ENCODE data around the gene PITPNB.

The PITPNB gene

DNA sequence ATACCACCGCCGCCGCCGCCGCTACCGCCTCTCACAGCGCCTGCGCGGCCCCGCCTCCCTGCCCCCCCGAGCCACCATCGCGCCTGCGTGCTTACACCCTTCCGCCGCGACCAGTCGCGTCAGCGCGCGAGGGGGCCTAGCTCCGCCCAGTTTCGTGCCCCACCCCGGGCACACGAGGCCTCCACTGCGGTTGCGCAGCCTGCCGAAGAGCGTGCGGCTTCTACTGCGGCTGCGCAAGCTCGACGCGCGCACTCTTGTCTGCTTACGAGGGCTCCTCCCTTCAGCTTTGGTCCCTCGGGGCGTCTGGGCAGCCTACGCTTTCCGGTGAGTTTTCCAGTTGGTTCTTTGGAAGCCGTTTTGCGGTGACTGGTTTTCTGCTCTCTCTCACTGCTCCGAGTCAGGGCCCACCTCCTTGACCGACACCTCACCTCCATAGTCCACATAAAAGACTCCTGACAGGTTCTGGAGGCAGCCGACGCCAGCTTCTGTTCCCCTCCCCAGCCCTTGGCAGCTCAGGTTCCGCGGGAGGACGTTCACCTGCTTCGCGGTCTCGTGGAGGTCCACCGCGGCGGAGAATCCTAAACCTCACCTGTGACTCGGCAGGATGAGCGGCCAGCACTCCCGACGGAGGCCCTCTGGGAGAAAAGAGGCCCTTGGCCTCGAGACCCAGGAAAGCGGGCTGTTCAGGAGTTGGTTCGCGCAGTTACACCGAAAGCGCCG, at the start of gene PITPNB:
Gene PITPNB, minus strand, starts transcription at position 35 of the 720 bp plus-strand sequence. CDS start 65 bp downstream, outside the sequence.
- DNase-seq (ENCODE audit: low read depth), result peak; percentile 88

- no peak for DNase-seq (ENCODE audit: low read depth)
Measured at GRCh38 chr22:27966168-27967064, 47.4 kb upstream of the PITPNB start.

DNA sequence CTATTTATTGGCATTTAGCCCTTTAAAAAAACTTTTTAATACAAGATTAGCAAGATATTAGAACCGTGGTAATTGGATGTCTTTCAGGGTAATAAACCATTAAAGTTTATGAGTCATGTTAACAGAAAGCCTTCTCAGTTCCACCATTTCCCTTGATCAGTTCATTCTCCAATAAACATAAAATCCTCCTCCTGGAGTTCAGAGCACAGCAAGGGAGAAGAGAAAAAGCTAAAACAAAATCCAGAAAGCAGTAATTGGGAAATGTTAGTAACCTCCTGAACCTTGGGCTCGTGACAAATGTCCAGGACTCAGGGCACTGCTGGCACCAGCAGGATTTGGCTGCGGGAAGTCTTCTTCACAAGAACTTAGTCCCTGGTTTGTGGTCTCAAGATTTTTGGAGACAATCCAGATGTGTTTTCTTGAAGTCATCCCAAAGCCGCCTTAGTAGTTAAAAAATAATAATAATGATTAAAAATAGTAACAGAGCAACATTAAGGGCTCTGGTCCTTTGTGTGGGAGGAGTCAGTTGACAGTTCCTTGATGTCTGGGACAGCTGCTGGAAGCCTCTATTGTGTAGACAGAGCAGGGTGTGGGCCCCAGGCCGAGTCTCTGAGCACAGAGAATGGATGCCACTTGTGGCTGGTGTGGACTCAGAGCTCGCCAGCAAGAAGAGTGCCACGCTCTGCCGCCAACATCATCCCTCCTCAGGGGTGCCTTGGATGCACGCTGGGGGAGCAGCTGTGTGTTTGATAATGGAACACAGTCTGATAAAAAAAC, 43.4 kb upstream of the PITPNB start:
- no peak for DNase-seq (ENCODE audit: low read depth)

GRCh38 chr22:27961680-27962079, 42.6 kb upstream of the PITPNB start:
- DNase-seq (ENCODE audit: low read depth), result no peak

DNA sequence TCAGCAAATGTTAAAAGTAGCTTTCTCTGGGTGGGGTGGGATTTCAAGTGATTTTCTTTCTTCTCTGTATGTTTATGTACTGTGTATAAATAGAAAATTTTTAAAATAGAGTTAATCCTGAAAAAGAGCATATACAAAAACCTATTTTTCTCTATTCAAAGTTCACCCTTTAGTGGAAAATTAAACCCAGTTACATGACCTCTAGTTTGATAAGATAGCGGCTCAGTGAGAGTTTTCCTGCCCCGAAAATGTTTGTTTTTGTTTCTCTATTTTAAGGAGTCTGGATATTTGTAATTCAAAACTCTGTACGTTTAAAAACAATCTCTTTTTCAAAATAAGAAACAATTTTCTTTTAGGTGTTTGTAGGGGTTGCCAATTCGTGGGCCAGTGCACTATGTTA, 42.1 kb upstream of the PITPNB start:
- no peak for DNase-seq (ENCODE audit: low read depth)

- DNase-seq (ENCODE audit: low read depth), result no peak
Measured at GRCh38 chr22:27959335-27960090, 40.5 kb upstream of the PITPNB start.

- no peak for DNase-seq (ENCODE audit: low read depth)
Measured at GRCh38 chr22:27952779-27953178, 33.7 kb upstream of the PITPNB start.

DNA sequence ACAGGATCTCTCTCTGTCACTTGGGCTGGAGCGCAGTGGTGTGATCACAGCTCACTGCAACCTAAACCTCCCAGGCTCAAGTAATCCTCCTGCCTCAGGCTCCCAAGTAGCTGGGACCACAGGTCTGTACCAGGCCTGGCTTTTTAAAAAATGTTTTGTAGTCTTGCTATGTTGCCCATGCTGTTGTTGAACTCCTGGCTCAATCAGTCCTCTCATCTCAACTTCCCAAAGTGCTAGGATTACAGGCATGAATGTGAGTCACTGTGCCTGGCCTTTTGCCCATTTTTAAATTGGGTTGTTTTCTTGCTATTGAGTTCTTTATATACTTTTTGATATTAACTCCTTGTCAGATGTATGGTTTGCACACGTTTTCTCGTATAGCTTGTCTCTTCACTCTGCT, 33.0 kb upstream of the PITPNB start:
- peak; percentile 60 for DNase-seq (ENCODE audit: low read depth)

DNA sequence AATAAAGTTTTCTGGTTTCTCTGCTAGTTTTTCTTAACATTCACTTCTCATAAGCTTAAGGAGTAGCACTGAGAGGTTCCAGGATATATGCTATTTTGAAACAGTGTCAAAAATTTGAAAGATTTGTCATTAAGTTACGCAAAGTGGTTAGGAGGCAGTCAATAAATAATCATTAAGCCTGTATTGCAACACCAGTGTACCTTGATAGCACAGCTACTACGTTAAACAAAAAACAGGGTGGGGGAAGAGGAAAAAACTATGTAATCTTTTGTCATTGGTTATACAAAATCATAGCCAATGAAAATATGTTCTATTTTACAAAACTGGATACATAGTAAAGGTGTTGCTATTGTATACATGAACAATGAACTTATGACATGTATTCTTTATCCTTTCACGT, 30.4 kb upstream of the PITPNB start:
- no peak for DNase-seq (ENCODE audit: low read depth)

- no peak for DNase-seq (ENCODE audit: low read depth)
Measured at GRCh38 chr22:27948569-27948968, 29.5 kb upstream of the PITPNB start.

DNA sequence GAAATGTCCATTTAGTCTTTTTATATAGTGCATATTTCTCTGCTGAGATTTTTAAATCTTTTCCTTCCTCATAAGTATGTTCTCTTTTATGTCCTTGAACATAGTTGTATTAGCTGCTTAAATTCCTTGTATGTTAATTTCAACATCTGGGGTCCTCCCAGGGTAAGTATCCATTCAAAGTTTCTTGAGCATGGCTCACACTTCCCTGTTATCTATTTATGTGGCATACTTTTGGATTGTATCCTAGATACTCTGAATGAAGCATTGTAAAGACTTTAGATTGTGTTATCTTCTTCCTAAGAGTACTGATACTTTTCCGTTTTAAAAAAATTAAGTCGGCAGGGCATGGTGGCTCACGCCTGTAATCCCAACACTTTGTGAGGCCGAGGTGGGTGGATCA, 28.4 kb upstream of the PITPNB start:
- no peak for DNase-seq (ENCODE audit: low read depth)

DNA sequence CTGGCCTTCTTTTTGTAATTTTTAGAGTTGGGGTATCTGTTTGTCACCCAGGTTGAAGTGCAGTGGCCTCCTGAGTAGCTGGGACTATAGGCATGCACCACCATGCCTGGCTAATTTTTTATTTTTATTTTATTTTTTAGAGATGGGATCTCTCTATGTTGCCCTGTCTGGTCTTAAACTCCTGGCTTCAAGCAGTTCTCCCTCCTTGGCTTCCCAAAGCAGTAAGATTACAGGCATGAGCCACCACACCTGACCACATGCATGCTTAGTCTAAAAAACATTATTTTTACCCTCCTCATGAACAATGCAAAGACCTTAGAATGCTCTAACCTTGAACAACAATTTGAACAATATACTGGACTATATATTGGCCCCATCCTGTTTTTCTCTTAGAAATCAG, 22.1 kb upstream of the PITPNB start:
- DNase-seq (ENCODE audit: low read depth), result no peak

GRCh38 chr22:27937453-27937852, 18.4 kb upstream of the PITPNB start:
- no peak for DNase-seq (ENCODE audit: low read depth)

DNA sequence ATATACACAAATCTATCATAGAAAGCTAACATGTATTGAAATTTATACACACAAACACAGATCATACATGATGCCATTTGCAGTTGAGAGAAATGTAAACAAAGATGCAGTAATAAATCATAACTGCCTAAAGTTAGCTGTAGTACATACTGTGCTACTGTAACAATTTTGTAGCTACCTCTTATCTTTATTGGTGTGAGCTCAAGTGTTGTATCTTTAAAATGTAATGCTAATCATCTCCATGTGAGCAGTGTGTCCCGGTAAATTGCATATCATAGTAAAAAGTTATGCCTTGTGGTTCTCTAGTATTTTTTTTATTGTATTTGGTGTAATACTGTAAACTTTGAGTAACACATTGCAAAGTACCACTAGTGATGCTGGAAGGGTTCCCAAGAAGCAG, 16.8 kb upstream of the PITPNB start:
- DNase-seq (ENCODE audit: low read depth), result no peak

GRCh38 chr22:27934069-27934468, 15.0 kb upstream of the PITPNB start:
- DNase-seq (ENCODE audit: low read depth), result no peak

- DNase-seq (ENCODE audit: low read depth), result no peak
Measured at GRCh38 chr22:27933186-27933983, 14.3 kb upstream of the PITPNB start.

DNA sequence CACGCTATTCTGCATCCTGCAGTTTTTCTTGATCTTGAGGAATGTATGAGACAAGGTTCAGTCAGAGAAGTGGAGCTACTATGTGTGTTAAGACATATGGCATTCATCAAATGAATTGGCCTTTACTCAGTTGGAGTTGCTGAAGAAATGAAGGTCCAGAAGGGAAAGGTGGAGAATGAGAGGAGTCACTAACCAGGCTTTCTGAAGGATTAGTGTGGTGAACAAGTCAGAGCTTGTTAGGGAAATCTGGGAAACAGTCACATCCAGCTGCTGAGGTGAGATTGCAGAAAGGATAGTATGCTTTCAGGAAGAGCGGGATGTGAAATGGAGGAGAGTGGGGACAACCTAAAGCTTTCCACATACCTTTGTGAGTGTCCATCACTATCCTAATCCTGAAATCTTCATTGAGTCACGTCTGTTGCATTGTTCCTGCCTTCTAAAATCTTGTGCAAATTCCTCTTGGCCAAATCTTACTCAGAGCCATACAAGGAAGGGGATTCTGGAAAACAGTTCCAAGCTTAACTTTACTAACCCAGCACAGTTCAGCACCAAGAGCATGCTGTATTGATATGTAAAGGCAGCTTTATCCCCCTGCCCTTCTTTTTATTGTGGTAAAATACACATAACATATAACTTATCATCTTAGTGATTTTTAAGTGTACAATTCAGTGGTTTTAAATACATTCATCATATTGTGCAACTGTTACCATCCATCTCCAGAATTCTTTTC, 11.4 kb upstream of the PITPNB start:
- no peak for DNase-seq (ENCODE audit: low read depth)

GRCh38 chr22:27927608-27928007, 8.6 kb upstream of the PITPNB start:
- DNase-seq (ENCODE audit: low read depth), result no peak

- DNase-seq (ENCODE audit: low read depth), result no peak
Measured at GRCh38 chr22:27925331-27925730, 6.3 kb upstream of the PITPNB start.

Data from non-pigmented ciliary epithelial cell (primary cell).